Measurements from ENCODE around the gene NHP2.
"Not testable (repeated sequence)": the region's sequence is repeated elsewhere in the genome, so short reads cannot be mapped to it uniquely, and the experiment has no call there.

- not testable (repeated sequence) for TF ChIP-seq POLR2A, CTCF, EP300, POLR2AphosphoS5 (IDR thresholded peaks at IDR 0.05)
Observed at GRCh38 chr5:178127300-178128009, 26.2 kb downstream of the NHP2 start.

Data from suprapubic skin (tissue), 4 donors.